Esophagus squamous epithelium (tissue), 5 donors: ENCODE results near the gene ZNF850. TPM values are rescaled to one million over a fixed set of nuclear protein-coding genes. Genes with fewer than 3 reads are reported as not detected.
"Not testable (repeated sequence)": the region's sequence is repeated elsewhere in the genome, so short reads cannot be mapped to it uniquely, and the experiment has no call there.

Source experiments
- DNase-seq: peaks from one replicate; lab custom pipeline; 2025; lab: John Stamatoyannopoulos, UW
- H3K27ac ChIP-seq, 4 donors: fragments of 200-600 bp; sonication (generic); one replicate each; pipeline ENCODE4 v1.5.1; 2016 to 2019; ENCODE audit warnings: mild to moderate bottlenecking in 1 of 4
- H3K27me3 ChIP-seq, 4 donors: fragments of 200-600 bp; sonication (generic); 1 replicate in 3 of 4; 2 replicates in 1 of 4; pipeline versions ENCODE4 v1.5.1 to v1.6.0; 2017 to 2021; ENCODE audit warnings: antibody characterized with exemption in 1 of 4
- H3K36me3 ChIP-seq, 3 donors: fragments of 200-600 bp; sonication (generic); one replicate each; pipeline ENCODE4 v1.5.1; 2016 to 2019
- H3K4me1 ChIP-seq, 3 donors: fragments of 200-600 bp; sonication (generic); one replicate each; pipeline ENCODE4 v1.5.1; 2017 to 2019
- H3K4me3 ChIP-seq, 4 donors: fragments of 200-600 bp; sonication (generic); 1 replicate in 3 of 4; 2 replicates in 1 of 4; pipeline ENCODE4 v1.5.1; 2016 to 2019; ENCODE audit warnings: mild to moderate bottlenecking in 2 of 4, moderate library complexity in 1 of 4
- H3K9me3 ChIP-seq, 3 donors: fragments of 200-600 bp; sonication (generic); one replicate each; pipeline ENCODE4 v1.5.1; 2016 to 2019
- POLR2A ChIP-seq, 4 donors: fragments of 450-650 bp; IDR thresholded peaks; one replicate each; pipeline ENCODE4 v1.6.1; 2017; ENCODE audit warnings: antibody characterized with exemption in 4 of 4, mild to moderate bottlenecking in 4 of 4, moderate library complexity in 3 of 4
- WGBS, 2 donors: methylation state at CpG; one replicate each; pipeline ENCODE4 v1.1.5; 2018; 5-methylcytosine and 5-hydroxymethylcytosine counted together
- intact Hi-C: fragments of 100-400 bp; cut with DNase I; formaldehyde crosslinking; loops from one replicate; pipeline ENCODE4 v1.15.0; 2022
- total RNA-seq, 4 donors: library from RNA; depleted of rRNA; stranded (reverse); fragments of >200 nt; gene quantifications; one replicate each; pipeline ENCODE4 v1.1.0, GENCODE V29; 2016
- TF ChIP-seq, protein P1 (sequence below), 6 experiments: fragments of 450-650 bp in 4 of 6; fragments of 200-600 bp in 2 of 6; sonication (generic) in 2 of 6; IDR thresholded peaks; one replicate each; pipeline ENCODE4 v1.5.1; 2016 to 2019; ENCODE audit warnings: antibody characterized with exemption in 6 of 6, mild to moderate bottlenecking in 4 of 6, moderate library complexity in 4 of 6
- donor health status: DM: yes; HTN: yes; CAD: no.

Gene ZNF850
- total RNA-seq, 4 donors from 2014 or later, result 0.15 to 5.0 (median 0.90) TPM

DNA sequence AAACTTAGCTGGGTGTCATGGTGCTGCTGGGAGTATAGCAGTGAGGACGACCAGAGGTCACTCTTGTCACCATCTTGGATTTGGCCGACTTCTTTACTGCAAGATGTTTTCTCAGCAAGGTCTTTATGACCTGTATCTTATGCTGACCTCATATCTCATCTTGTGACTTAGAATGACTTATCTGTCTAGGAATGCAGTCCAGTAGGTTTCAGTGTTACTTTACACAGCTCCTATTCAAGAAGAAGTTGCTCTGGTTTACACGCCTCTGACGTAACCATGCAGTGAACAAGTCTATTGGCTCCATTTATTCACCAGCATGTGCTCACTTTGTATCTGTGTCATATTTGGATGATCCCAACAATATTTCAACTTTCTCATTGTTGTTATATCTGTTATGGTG, 26.7 kb downstream of the ZNF850 start:
- no peak for TF ChIP-seq POLR2A (IDR thresholded peaks at IDR 0.05)
- TF ChIP-seq, protein P1, sequence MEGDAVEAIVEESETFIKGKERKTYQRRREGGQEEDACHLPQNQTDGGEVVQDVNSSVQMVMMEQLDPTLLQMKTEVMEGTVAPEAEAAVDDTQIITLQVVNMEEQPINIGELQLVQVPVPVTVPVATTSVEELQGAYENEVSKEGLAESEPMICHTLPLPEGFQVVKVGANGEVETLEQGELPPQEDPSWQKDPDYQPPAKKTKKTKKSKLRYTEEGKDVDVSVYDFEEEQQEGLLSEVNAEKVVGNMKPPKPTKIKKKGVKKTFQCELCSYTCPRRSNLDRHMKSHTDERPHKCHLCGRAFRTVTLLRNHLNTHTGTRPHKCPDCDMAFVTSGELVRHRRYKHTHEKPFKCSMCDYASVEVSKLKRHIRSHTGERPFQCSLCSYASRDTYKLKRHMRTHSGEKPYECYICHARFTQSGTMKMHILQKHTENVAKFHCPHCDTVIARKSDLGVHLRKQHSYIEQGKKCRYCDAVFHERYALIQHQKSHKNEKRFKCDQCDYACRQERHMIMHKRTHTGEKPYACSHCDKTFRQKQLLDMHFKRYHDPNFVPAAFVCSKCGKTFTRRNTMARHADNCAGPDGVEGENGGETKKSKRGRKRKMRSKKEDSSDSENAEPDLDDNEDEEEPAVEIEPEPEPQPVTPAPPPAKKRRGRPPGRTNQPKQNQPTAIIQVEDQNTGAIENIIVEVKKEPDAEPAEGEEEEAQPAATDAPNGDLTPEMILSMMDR (IDR thresholded peaks at IDR 0.05), result no peak
- peaks cover 8 to 100% (median 93%) of the 10 kb centered on the region in 3 donors for H3K9me3 ChIP-seq
- no peak for DNase-seq
- peaks cover 0 to 69% (median 0%) of the 10 kb centered on the region in 3 donors for H3K36me3 ChIP-seq
- H3K4me1 ChIP-seq, result no peaks in the 10 kb centered on the region
- 91 to 93% methylated on average over 4 of the region's 4 CpGs for WGBS, 2 donors
- peak overlapping the region in 1 of 4 donors; percentile 4 for H3K4me3 ChIP-seq
- H3K27me3 ChIP-seq, result no peaks in the 10 kb centered on the region
- no peak overlapping the region for H3K27ac ChIP-seq
- intact Hi-C loops, result no loop called here

DNA sequence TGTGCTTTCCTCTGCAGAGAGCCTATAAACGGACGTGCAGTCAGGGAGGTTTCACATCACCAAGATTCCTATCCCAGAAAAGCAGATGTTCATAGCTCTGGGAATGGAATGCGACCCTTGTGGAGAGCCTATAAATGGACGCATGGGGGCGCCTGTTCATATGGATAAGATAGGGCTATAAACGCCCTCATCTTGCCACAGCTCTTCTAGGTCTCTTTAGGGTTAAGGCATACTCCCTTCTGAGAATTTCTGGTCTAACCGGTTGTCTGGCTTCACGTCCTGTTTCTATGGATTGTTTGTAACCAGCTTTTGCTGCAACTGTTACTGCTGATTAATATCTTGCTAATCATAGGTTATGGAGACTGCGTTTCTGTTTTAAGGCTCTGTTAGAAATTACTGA, 36.4 kb downstream of the ZNF850 start:
- H3K36me3 ChIP-seq, result peaks cover 0 to 25% (median 0%) of the 10 kb centered on the region in 3 donors
- DNase-seq, intact Hi-C loops, H3K27ac ChIP-seq, H3K4me1 ChIP-seq, H3K4me3 ChIP-seq, H3K27me3 ChIP-seq: not testable (repeated sequence)
- TF ChIP-seq, protein P1 (IDR thresholded peaks at IDR 0.05), result peak in 1 of 6 experiments; percentile 8
- WGBS, 2 donors, result 54 to 59% methylated on average over 9 of the region's 9 CpGs
- H3K9me3 ChIP-seq, result peaks cover 0 to 100% (median 90%) of the 10 kb centered on the region in 3 donors

- no peaks in the 10 kb centered on the region for H3K4me1 ChIP-seq
- DNase-seq, result no peak
- 97% methylated on average over 10 of the region's 10 CpGs for WGBS, 2 donors
- H3K27ac ChIP-seq, result no peak overlapping the region
- peaks cover 36 to 100% (median 97%) of the 10 kb centered on the region in 3 donors for H3K9me3 ChIP-seq
- peak overlapping the region in 1 of 4 donors; percentile 18 for H3K4me3 ChIP-seq
- TF ChIP-seq, protein P1 (IDR thresholded peaks at IDR 0.05), result no peak
- no peak for TF ChIP-seq POLR2A (IDR thresholded peaks at IDR 0.05)
- intact Hi-C loops, result no loop called here
- H3K27me3 ChIP-seq, result no peaks in the 10 kb centered on the region
- peaks cover 29 to 95% (median 32%) of the 10 kb centered on the region in 3 donors for H3K36me3 ChIP-seq
Observed at GRCh38 chr19:36719687-36720556, 52.7 kb downstream of the ZNF850 start.

GRCh38 chr19:36709423-36709822, 63.2 kb downstream of the ZNF850 start:
- 93 to 100% methylated on average over 2 of the region's 2 CpGs for WGBS, 2 donors
- no peak for DNase-seq
- Histone ChIP-seq H3K4me3 (peak overlapping the region in 1 of 4 donors; percentile 16), H3K4me1 (no peaks in the 10 kb centered on the region), H3K36me3 (peaks cover 22 to 82% (median 26%) of the 10 kb centered on the region in 3 donors), H3K9me3 (peaks cover 13 to 99% (median 94%) of the 10 kb centered on the region in 3 donors), H3K27ac (no peak overlapping the region), H3K27me3 (no peaks in the 10 kb centered on the region)
- no peak for TF ChIP-seq POLR2A (IDR thresholded peaks at IDR 0.05)
- TF ChIP-seq, protein P1 (IDR thresholded peaks at IDR 0.05), result no peak
- intact Hi-C loops, result no loop called here

DNA sequence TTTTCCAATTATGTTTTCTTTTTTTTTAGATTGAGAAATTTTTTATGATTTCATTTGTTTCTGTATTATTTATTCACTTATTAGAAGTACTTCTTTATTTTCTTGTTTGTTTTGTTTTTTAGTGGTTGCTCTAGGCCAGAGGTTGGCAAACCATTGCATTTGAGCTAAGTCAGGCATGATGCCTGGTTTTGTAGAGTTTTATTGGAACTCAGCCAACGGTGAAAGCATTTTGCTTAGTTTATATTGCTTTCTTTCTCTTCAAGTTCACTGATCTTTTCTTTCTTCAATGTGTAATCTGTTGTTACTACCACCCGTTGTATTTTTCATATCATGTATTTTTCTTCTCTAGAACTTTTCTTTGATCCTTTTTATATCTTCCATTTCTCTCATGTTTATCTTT, 65.5 kb downstream of the ZNF850 start:
- H3K4me3 ChIP-seq, result no peak overlapping the region
- H3K27ac ChIP-seq, result no peak overlapping the region
- no peak for DNase-seq
- H3K27me3 ChIP-seq, result no peaks in the 10 kb centered on the region
- intact Hi-C loops, result no loop called here
- TF ChIP-seq, protein P1 (IDR thresholded peaks at IDR 0.05), result no peak
- no peak for TF ChIP-seq POLR2A (IDR thresholded peaks at IDR 0.05)
- H3K4me1 ChIP-seq, result no peaks in the 10 kb centered on the region
- H3K36me3 ChIP-seq, result peaks cover 3 to 72% (median 3%) of the 10 kb centered on the region in 3 donors
- WGBS, 2 donors, result 91% methylated on average over 1 of the region's 2 CpGs
- H3K9me3 ChIP-seq, result peaks cover 13 to 97% (median 83%) of the 10 kb centered on the region in 3 donors
